ENCODE measurements around the gene CASK. TPM values are rescaled to one million over a fixed set of nuclear protein-coding genes. Genes with fewer than 3 reads are reported as not detected.

CASK gene
- total and polyA plus RNA-seq, 2 of the 13 experiments (the other 11 are each of a cell fraction or from before 2014, with no cell fraction given): 14.5 to 16.0 TPM

DNA sequence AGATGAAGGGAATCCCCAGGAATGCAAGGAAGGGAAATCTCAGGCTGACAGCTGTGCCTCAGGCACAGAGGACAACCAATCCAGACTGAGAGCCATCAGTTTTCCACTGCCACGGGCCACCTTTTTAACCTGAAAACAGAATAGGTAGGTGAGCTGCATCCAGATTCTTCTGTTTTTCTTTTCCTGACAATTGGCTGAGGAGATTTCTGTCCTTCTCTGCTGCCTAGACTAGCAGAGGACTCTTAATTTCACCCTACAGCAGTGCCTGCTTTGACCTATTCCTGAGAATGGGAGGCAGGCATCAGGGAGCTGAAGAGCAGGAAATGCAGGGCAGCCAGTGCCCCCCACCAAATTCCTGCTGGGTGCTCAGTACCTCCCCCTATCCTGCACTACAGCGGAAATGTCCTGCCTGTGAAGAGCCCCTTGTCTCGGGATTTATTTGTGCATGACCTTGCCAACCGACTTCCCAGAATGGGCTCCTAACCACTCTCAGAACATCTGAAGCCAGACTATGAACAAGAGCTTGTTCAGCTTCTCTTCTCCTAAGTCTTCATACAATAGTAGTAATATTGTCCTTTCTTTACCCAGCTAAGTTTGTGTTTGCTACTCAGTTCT lies 65.1 kb downstream of the CASK start:
- no peak overlapping the region for H3K4me2 ChIP-seq (ENCODE audit: low read depth, low read length)
- no peaks in the 10 kb centered on the region for H3K9me3 ChIP-seq (ENCODE audit: low read length)
- WGBS (ENCODE audit: low lambda C conversion rate): 80% methylated on average over 2 of the region's 4 CpGs
- no peak for FAIRE-seq
- in situ Hi-C loops (cut with HindIII; ENCODE audit: extremely low pct_ligation_motif_present, low pct_unique_long_range_greater_than_20kb) (no loop called here), intact Hi-C loops (cut with micrococcal nuclease; ENCODE audit: unreplicated experiment) (no loop called here)
- TF ChIP-seq NR2C2 (CRISPR knock-in tag; IDR thresholded peaks at IDR 0.05; ENCODE audit: borderline replicate concordance) (no peak), ZFP1 (CRISPR knock-in tag; IDR thresholded peaks at IDR 0.05) (no peak), MBD4 (IDR thresholded peaks at IDR 0.05; ENCODE audit: borderline replicate concordance, low read length) (no peak), FOXK2 (IDR thresholded peaks at IDR 0.05) (no peak), CBX1 (IDR thresholded peaks at IDR 0.05; ENCODE audit: low read depth) (no peak), ZNF337 (CRISPR knock-in tag; IDR thresholded peaks at IDR 0.05; ENCODE audit: borderline replicate concordance, low read depth) (no peak), ZKSCAN1 (IDR thresholded peaks at IDR 0.05; ENCODE audit: low read length) (no peak), KDM5A (IDR thresholded peaks at IDR 0.05; ENCODE audit: borderline replicate concordance, low read length) (no peak), HDAC6 (IDR thresholded peaks at IDR 0.05; ENCODE audit: low read depth, low read length) (no peak), HNRNPLL (IDR thresholded peaks at IDR 0.05; ENCODE audit: low read depth, low read length, poor library complexity, severe bottlenecking) (no peak), TFE3 (CRISPR knock-in tag; IDR thresholded peaks at IDR 0.05) (no peak), NFE2L1 (CRISPR knock-in tag; IDR thresholded peaks at IDR 0.05; ENCODE audit: borderline replicate concordance) (no peak), SIN3A (IDR thresholded peaks at IDR 0.05; ENCODE audit: borderline replicate concordance, low read depth, low read length) (no peak), ZNF326 (CRISPR knock-in tag; IDR thresholded peaks at IDR 0.05; ENCODE audit: borderline replicate concordance) (no peak), KAT7 (CRISPR knock-in tag; IDR thresholded peaks at IDR 0.05; ENCODE audit: borderline replicate concordance) (no peak), ZNF33B (CRISPR knock-in tag; IDR thresholded peaks at IDR 0.05) (no peak), ZNF34 (CRISPR knock-in tag; IDR thresholded peaks at IDR 0.05; ENCODE audit: borderline replicate concordance) (no peak)
- TF ChIP-seq, protein P1, sequence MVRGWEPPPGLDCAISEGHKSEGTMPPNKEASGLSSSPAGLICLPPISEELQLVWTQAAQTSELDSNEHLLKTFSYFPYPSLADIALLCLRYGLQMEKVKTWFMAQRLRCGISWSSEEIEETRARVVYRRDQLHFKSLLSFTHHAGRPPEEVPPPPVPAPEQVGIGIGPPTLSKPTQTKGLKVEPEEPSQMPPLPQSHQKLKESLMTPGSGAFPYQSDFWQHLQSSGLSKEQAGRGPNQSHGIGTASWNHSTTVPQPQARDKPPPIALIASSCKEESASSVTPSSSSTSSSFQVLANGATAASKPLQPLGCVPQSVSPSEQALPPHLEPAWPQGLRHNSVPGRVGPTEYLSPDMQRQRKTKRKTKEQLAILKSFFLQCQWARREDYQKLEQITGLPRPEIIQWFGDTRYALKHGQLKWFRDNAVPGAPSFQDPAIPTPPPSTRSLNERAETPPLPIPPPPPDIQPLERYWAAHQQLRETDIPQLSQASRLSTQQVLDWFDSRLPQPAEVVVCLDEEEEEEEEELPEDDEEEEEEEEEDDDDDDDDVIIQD (CRISPR knock-in tag; IDR thresholded peaks at IDR 0.05; ENCODE audit: low read depth): no peak
- no peak overlapping the region for H3K4me3 ChIP-seq (replicated peaks in 1 of 3; ENCODE audit: insufficient read depth in 1 of 3, low read depth in 2 of 3, low read length in 3 of 3)
- POLR2A ChIA-PET: no interaction called here
- no peak for DNase-seq (ENCODE audit: low spot score)
- H4K20me1 ChIP-seq (ENCODE audit: insufficient read depth, low read length): no peaks in the 10 kb centered on the region
- ATAC-seq: no peak
- H3K27ac ChIP-seq (ENCODE audit: extremely low read length, insufficient read depth, low read length): no peak overlapping the region
- H3K27me3 ChIP-seq (ENCODE audit: control insufficient read depth in 1 of 2, insufficient read depth in 2 of 2, low read length in 2 of 2): no peaks in the 10 kb centered on the region
- no peaks in the 10 kb centered on the region for H3K36me3 ChIP-seq (replicated peaks in 1 of 2; ENCODE audit: control insufficient read depth in 1 of 2, insufficient read depth in 2 of 2, low read length in 2 of 2)
- CTCF ChIA-PET (ENCODE audit: low intra/inter-chr PET ratio, low total read pairs): no interaction called here
- no peak overlapping the region for H3K9ac ChIP-seq (ENCODE audit: insufficient read depth, low read depth, low read length)
- peaks cover 2% of the 10 kb centered on the region for H3K79me2 ChIP-seq (ENCODE audit: insufficient read depth, low read length)
- H3K4me1 ChIP-seq (ENCODE audit: insufficient read depth, low read length): no peaks in the 10 kb centered on the region
- H2AFZ ChIP-seq (ENCODE audit: low read length): no peak overlapping the region
- BruUV-seq (replicated peaks): no TSS peak

All from HepG2 (cell line).